Measurements from ENCODE around the gene CA10. TPM values are rescaled to one million over a fixed set of nuclear protein-coding genes. Genes with fewer than 3 reads are reported as not detected.

CA10 gene
- polyA plus RNA-seq, 1 donor (not counting 4 experiments of a cell fraction or from before 2014, with no cell fraction given): 2.9 TPM

DNA sequence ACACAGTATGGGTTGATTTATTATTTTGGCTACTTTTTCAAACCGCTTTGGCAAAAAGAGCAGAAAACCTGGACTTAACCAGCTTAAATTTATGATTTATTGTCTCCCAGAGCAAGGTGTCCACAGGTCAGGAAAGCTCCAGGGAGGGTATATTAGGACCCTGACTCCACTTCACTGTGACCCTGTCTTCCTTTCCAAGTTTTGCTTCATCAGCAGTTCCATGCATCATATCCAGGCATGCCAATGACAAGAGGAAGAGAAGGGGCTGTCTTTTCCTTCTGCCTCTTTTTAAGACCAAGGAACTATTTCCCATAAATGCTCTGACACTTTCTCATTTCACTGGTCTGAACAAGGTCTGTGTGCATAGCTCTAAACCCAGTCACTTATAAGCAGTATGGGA is 316.8 kb downstream of the CA10 start:
- no peaks in the 10 kb centered on the region for H3K79me2 ChIP-seq (ENCODE audit: control insufficient read depth, insufficient read depth, low read length)
- H3K9ac ChIP-seq (ENCODE audit: control insufficient read depth, extremely low read depth, insufficient read depth, low read length): no peak overlapping the region
- no peak overlapping the region for H3K4me2 ChIP-seq (ENCODE audit: control insufficient read depth, extremely low read depth, insufficient read depth, low read depth, low read length)
- no peak overlapping the region for H2AFZ ChIP-seq (ENCODE audit: control insufficient read depth, low read length)
- no peaks in the 10 kb centered on the region for H3K9me3 ChIP-seq (ENCODE audit: control insufficient read depth, low read depth, low read length)
- no peaks in the 10 kb centered on the region for H3K27me3 ChIP-seq (ENCODE audit: control insufficient read depth, extremely low read depth, insufficient read depth, low read length)
- H3K4me3 ChIP-seq (ENCODE audit: control insufficient read depth in 2 of 3, extremely low read depth in 1 of 3, insufficient read depth in 2 of 3, low read depth in 1 of 3, low read length in 3 of 3): no peak overlapping the region
- DNase-seq (ENCODE audit: low read depth, low spot score) (no peak), FAIRE-seq (no peak)
- H3K36me3 ChIP-seq (ENCODE audit: control insufficient read depth in 2 of 2, extremely low read depth in 1 of 2, insufficient read depth in 2 of 2, low read length in 2 of 2): no peaks in the 10 kb centered on the region
- no peaks in the 10 kb centered on the region for H3K9me1 ChIP-seq (ENCODE audit: control insufficient read depth, extremely low read depth, insufficient read depth, low read length)
- no peak for TF ChIP-seq EZH2 (IDR thresholded peaks at IDR 0.05; ENCODE audit: low read length)
- TF ChIP-seq, protein P1, sequence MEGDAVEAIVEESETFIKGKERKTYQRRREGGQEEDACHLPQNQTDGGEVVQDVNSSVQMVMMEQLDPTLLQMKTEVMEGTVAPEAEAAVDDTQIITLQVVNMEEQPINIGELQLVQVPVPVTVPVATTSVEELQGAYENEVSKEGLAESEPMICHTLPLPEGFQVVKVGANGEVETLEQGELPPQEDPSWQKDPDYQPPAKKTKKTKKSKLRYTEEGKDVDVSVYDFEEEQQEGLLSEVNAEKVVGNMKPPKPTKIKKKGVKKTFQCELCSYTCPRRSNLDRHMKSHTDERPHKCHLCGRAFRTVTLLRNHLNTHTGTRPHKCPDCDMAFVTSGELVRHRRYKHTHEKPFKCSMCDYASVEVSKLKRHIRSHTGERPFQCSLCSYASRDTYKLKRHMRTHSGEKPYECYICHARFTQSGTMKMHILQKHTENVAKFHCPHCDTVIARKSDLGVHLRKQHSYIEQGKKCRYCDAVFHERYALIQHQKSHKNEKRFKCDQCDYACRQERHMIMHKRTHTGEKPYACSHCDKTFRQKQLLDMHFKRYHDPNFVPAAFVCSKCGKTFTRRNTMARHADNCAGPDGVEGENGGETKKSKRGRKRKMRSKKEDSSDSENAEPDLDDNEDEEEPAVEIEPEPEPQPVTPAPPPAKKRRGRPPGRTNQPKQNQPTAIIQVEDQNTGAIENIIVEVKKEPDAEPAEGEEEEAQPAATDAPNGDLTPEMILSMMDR (optimal IDR thresholded peaks at IDR 0.05 in 1 of 3, IDR thresholded peaks at IDR 0.05 in 1 of 3, conservative IDR thresholded peaks at IDR 0.05 in 1 of 3; ENCODE audit: extremely low read depth in 1 of 3, insufficient read depth in 2 of 3, low read length in 3 of 3): no peak
- H3K4me1 ChIP-seq (ENCODE audit: control insufficient read depth, extremely low read depth, insufficient read depth, low read length): no peaks in the 10 kb centered on the region
- dilution Hi-C loops (cut with MboI; ENCODE audit: extremely low pct_ligation_motif_present, low sequenced_read_pairs): no loop called here
- H4K20me1 ChIP-seq (ENCODE audit: control insufficient read depth, extremely low read depth, insufficient read depth, low read length): no peaks in the 10 kb centered on the region
- H3K27ac ChIP-seq (ENCODE audit: control insufficient read depth, insufficient read depth, low read length): no peak overlapping the region

DNA sequence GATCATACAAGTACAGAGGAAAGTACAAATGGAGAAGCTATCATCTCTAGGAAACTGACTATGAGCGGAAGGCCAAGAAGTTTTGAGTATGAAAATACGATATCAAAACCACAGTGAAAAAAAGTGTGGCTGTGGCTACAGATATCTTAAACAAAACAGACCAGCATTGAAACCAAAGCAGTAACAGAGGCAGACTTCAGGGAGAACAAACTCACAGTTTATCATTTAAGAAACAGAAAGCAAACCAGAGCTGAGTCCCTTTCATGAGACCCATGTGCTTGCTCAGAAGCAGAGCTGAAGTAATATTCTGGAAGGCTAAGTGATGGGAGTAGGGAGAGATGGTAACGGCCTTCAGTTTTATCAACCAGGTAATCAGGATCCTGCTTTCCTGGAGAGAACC is 317.8 kb downstream of the CA10 start:
- no peaks in the 10 kb centered on the region for H3K4me1 ChIP-seq (ENCODE audit: control insufficient read depth, extremely low read depth, insufficient read depth, low read length)
- TF ChIP-seq, protein P1 (optimal IDR thresholded peaks at IDR 0.05 in 1 of 3, IDR thresholded peaks at IDR 0.05 in 1 of 3, conservative IDR thresholded peaks at IDR 0.05 in 1 of 3; ENCODE audit: extremely low read depth in 1 of 3, insufficient read depth in 2 of 3, low read length in 3 of 3): no peak
- no peak for TF ChIP-seq EZH2 (IDR thresholded peaks at IDR 0.05; ENCODE audit: low read length)
- dilution Hi-C loops (cut with MboI; ENCODE audit: extremely low pct_ligation_motif_present, low sequenced_read_pairs): no loop called here
- FAIRE-seq: no peak
- no peak overlapping the region for H3K9ac ChIP-seq (ENCODE audit: control insufficient read depth, extremely low read depth, insufficient read depth, low read length)
- no peak overlapping the region for H3K27ac ChIP-seq (ENCODE audit: control insufficient read depth, insufficient read depth, low read length)
- H3K4me3 ChIP-seq (ENCODE audit: control insufficient read depth in 2 of 3, extremely low read depth in 1 of 3, insufficient read depth in 2 of 3, low read depth in 1 of 3, low read length in 3 of 3): no peak overlapping the region
- no peaks in the 10 kb centered on the region for H3K9me1 ChIP-seq (ENCODE audit: control insufficient read depth, extremely low read depth, insufficient read depth, low read length)
- H4K20me1 ChIP-seq (ENCODE audit: control insufficient read depth, extremely low read depth, insufficient read depth, low read length): no peaks in the 10 kb centered on the region
- no peak overlapping the region for H2AFZ ChIP-seq (ENCODE audit: control insufficient read depth, low read length)
- no peaks in the 10 kb centered on the region for H3K9me3 ChIP-seq (ENCODE audit: control insufficient read depth, low read depth, low read length)
- no peaks in the 10 kb centered on the region for H3K79me2 ChIP-seq (ENCODE audit: control insufficient read depth, insufficient read depth, low read length)
- no peak for DNase-seq (ENCODE audit: low read depth, low spot score)
- no peaks in the 10 kb centered on the region for H3K36me3 ChIP-seq (ENCODE audit: control insufficient read depth in 2 of 2, extremely low read depth in 1 of 2, insufficient read depth in 2 of 2, low read length in 2 of 2)
- no peaks in the 10 kb centered on the region for H3K27me3 ChIP-seq (ENCODE audit: control insufficient read depth, extremely low read depth, insufficient read depth, low read length)
- no peak overlapping the region for H3K4me2 ChIP-seq (ENCODE audit: control insufficient read depth, extremely low read depth, insufficient read depth, low read depth, low read length)

Data from keratinocyte (primary cell).